ENCODE results near the gene HACD1. TPM values are rescaled to one million over a fixed set of nuclear protein-coding genes. Genes with fewer than 3 reads are reported as not detected.

Gene HACD1
- total RNA-seq: 24.7 and 41.5 TPM in 2 replicates

GRCh38 chr10:17617031-17617911 lies at the start of gene HACD1:
TSS of gene HACD1 (minus strand) at chr10:17617374. CDS start at chr10:17617339, 35 bp downstream.

GRCh38 chr10:17643755-17644484 lies 26.7 kb upstream of the HACD1 start, which contains the start of gene STAM:
TSS of gene STAM (plus strand) at chr10:17644151. CDS start at chr10:17644340, 189 bp downstream.

Other genes with a start within 250 kb of the HACD1 start
- not detected in 2 replicates for gene ST8SIA6, start 162.8 kb downstream of the HACD1 start, total RNA-seq
- 16.4 and 19.9 TPM in 2 replicates for gene STAM, start 26.8 kb upstream of the HACD1 start, total RNA-seq
- under 0.01 TPM in 2 replicates for gene TMEM236, start 134.8 kb upstream of the HACD1 start, total RNA-seq
- under 0.01 TPM in 2 replicates for gene MRC1, start 192.0 kb upstream of the HACD1 start, total RNA-seq

Data from smooth muscle cell of bladder (primary cell).